Measurements from ENCODE around the gene OR2K2. TPM values are rescaled to one million over a fixed set of nuclear protein-coding genes. Genes with fewer than 3 reads are reported as not detected.
A peak's percentile ranks its signal among the peaks of the same experiment; 100 is the strongest.
"Not testable (repeated sequence)": the region's sequence is repeated elsewhere in the genome, so short reads cannot be mapped to it uniquely, and the experiment has no call there.

OR2K2 gene
- not detected in 2 replicates for total RNA-seq

- no peak for DNase-seq (ENCODE audit: low read depth)
Measured at GRCh38 chr9:111330124-111330523, at the start of gene OR2K2. Gene OR2K2, minus strand, starts transcription at chr9:111330224. Its CDS starts 1,791 bp downstream, at chr9:111328433.

- DNase-seq (ENCODE audit: low read depth) = peak; percentile 80
Measured at GRCh38 chr9:111375817-111376564, 46.0 kb upstream of the OR2K2 start.

GRCh38 chr9:111375062-111375461, 45.0 kb upstream of the OR2K2 start:
- DNase-seq (ENCODE audit: low read depth) = no peak

GRCh38 chr9:111372297-111372696, 42.3 kb upstream of the OR2K2 start:
- no peak for DNase-seq (ENCODE audit: low read depth)

- no peak for DNase-seq (ENCODE audit: low read depth)
Measured at GRCh38 chr9:111366978-111367377, 37.0 kb upstream of the OR2K2 start.

GRCh38 chr9:111362526-111362925, 32.5 kb upstream of the OR2K2 start:
- DNase-seq (ENCODE audit: low read depth) = no peak

GRCh38 chr9:111360881-111361280, 30.9 kb upstream of the OR2K2 start:
- DNase-seq (ENCODE audit: low read depth) = no peak

- peak; percentile 95 for DNase-seq (ENCODE audit: low read depth)
Measured at GRCh38 chr9:111356481-111357244, 26.6 kb upstream of the OR2K2 start.

- no peak for DNase-seq (ENCODE audit: low read depth)
Measured at GRCh38 chr9:111352545-111352944, 22.5 kb upstream of the OR2K2 start.

GRCh38 chr9:111350556-111350955, 20.5 kb upstream of the OR2K2 start:
- no peak for DNase-seq (ENCODE audit: low read depth)

GRCh38 chr9:111349766-111350165, 19.7 kb upstream of the OR2K2 start:
- DNase-seq (ENCODE audit: low read depth) = no peak

- DNase-seq (ENCODE audit: low read depth) = peak; percentile 92
Measured at GRCh38 chr9:111348821-111349271, 18.8 kb upstream of the OR2K2 start.

GRCh38 chr9:111334318-111334863, 4.4 kb upstream of the OR2K2 start:
- not testable (repeated sequence) for DNase-seq (ENCODE audit: low read depth)

- peak; percentile 16 for DNase-seq (ENCODE audit: low read depth)
Measured at GRCh38 chr9:111320631-111321030, 9.4 kb downstream of the OR2K2 start.

GRCh38 chr9:111316796-111317195, 13.2 kb downstream of the OR2K2 start:
- no peak for DNase-seq (ENCODE audit: low read depth)

- DNase-seq (ENCODE audit: low read depth) = no peak
Measured at GRCh38 chr9:111305914-111306313, 24.1 kb downstream of the OR2K2 start.

GRCh38 chr9:111304000-111304399, 26.0 kb downstream of the OR2K2 start:
- not testable (repeated sequence) for DNase-seq (ENCODE audit: low read depth)

GRCh38 chr9:111301195-111301594, 28.8 kb downstream of the OR2K2 start:
- DNase-seq (ENCODE audit: low read depth) = peak; percentile 62

- DNase-seq (ENCODE audit: low read depth) = no peak
Measured at GRCh38 chr9:111300140-111300735, 29.8 kb downstream of the OR2K2 start.

GRCh38 chr9:111299599-111299966, 30.4 kb downstream of the OR2K2 start:
- not testable (repeated sequence) for DNase-seq (ENCODE audit: low read depth)

- DNase-seq (ENCODE audit: low read depth) = peak; percentile 67
Measured at GRCh38 chr9:111298731-111299598, 31.1 kb downstream of the OR2K2 start.
